B cell (primary cell): ENCODE results near the gene RASSF4. TPM values are rescaled to one million over a fixed set of nuclear protein-coding genes. Genes with fewer than 3 reads are reported as not detected.

ENCODE experiments used
- ATAC-seq: fragments of 200-7000 bp; cut with Tn5 transposase; one replicate; pipeline ENCODE4 v1.10.0; 2021; ENCODE audit warnings: low read depth, mild to moderate bottlenecking, moderate number of reproducible peaks, moderate library complexity
- CTCF ChIA-PET: fragments of 350-600 bp; sonication (Branson Sonifier 250); formaldehyde crosslinking; loops from one replicate; lab custom pipeline; 2021; ENCODE audit warnings: antibody characterized with exemption, inconsistent platforms; lab: Charles Lee
- POLR2A ChIA-PET: fragments of 350-600 bp; sonication (Branson Sonifier 250); formaldehyde crosslinking; loops from one replicate; lab custom pipeline; 2021; ENCODE audit warnings: antibody characterized with exemption; lab: Charles Lee
- DNase-seq: peaks from one replicate; pipeline ENCODE4 v3.0.0; 2013
- H2AFZ ChIP-seq: 2 replicates; pipeline ENCODE4 v1.6.1; 2012; ENCODE audit warnings: mild to moderate bottlenecking, low read depth, low read length; ENCODE audit not compliant: insufficient read depth, poor library complexity, severe bottlenecking
- H3K27ac ChIP-seq, 2 donors: 1 replicate in 1 of 2; 2 replicates in 1 of 2; pipeline ENCODE4 v1.5.1; 2012 to 2013; ENCODE audit warnings: low read length in 2 of 2, mild to moderate bottlenecking in 2 of 2, moderate library complexity in 1 of 2
- H3K27me3 ChIP-seq, 4 experiments: fragments of 200-600 bp in 1 of 4; sonication (generic) in 1 of 4; replicated peaks in 1 of 4; 1 replicate in 2 of 4; 2 replicates in 2 of 4; pipeline versions ENCODE4 v1.6.1 to v1.7.0; 2013 to 2016; ENCODE audit warnings: low read length in 3 of 4, mild to moderate bottlenecking in 2 of 4, mixed read lengths in 1 of 4, moderate library complexity in 1 of 4; ENCODE audit not compliant: insufficient read depth in 4 of 4, control insufficient read depth in 3 of 4; ENCODE audit errors: control extremely low read depth in 1 of 4
- H3K36me3 ChIP-seq, 2 experiments: replicated peaks in 1 of 2; 1 replicate in 1 of 2; 2 replicates in 1 of 2; pipeline versions ENCODE4 v1.6.1 to v1.7.1; 2013; ENCODE audit warnings: low read length in 1 of 2; ENCODE audit not compliant: insufficient read depth in 2 of 2, control insufficient read depth in 1 of 2; ENCODE audit errors: control extremely low read depth in 1 of 2, extremely low read depth in 1 of 2
- H3K4me1 ChIP-seq, 2 donors: fragments of 200-600 bp in 1 of 2; sonication (generic) in 1 of 2; 1 replicate in 1 of 2; 2 replicates in 1 of 2; pipeline versions ENCODE4 v1.5.1 to v1.6.1; 2013 to 2017; ENCODE audit warnings: low read length in 2 of 2; ENCODE audit not compliant: control insufficient read depth in 2 of 2, insufficient read depth in 2 of 2
- H3K4me2 ChIP-seq: replicated peaks from 2 replicates; pipeline ENCODE3; 2012; ENCODE audit warnings: mild to moderate bottlenecking, low read depth, low read length; ENCODE audit not compliant: poor library complexity, severe bottlenecking
- H3K4me3 ChIP-seq, 5 experiments: fragments of 200-600 bp in 1 of 5; sonication (generic) in 1 of 5; 1 replicate in 3 of 5; 2 replicates in 2 of 5; pipeline versions ENCODE4 v1.5.1 to v1.7.0; 2011 to 2016; ENCODE audit warnings: low read length in 4 of 5, mild to moderate bottlenecking in 4 of 5, low read depth in 2 of 5, control low read depth in 1 of 5, moderate library complexity in 1 of 5; ENCODE audit not compliant: insufficient read depth in 1 of 5; ENCODE audit errors: control extremely low read depth in 1 of 5, extremely low read depth in 1 of 5
- H3K79me2 ChIP-seq: fragments of 200-600 bp; sonication (generic); one replicate; pipeline ENCODE4 v1.6.0; 2016; ENCODE audit warnings: low read length; ENCODE audit not compliant: control insufficient read depth, insufficient read depth
- H3K9ac ChIP-seq: fragments of 200-600 bp; sonication (generic); 2 replicates; pipeline ENCODE4 v1.6.1; 2017; ENCODE audit warnings: mild to moderate bottlenecking, low read length, moderate library complexity
- H3K9me3 ChIP-seq, 3 donors: one replicate each; pipeline versions ENCODE4 v1.6.1 to v1.7.1; 2013; ENCODE audit warnings: low read length in 2 of 3; ENCODE audit not compliant: control insufficient read depth in 2 of 3, insufficient read depth in 1 of 3; ENCODE audit errors: control extremely low read depth in 1 of 3
- H4K20me1 ChIP-seq: 2 replicates; pipeline ENCODE4 v1.6.0; 2012; ENCODE audit warnings: mild to moderate bottlenecking, low read length; ENCODE audit not compliant: insufficient read depth, control insufficient read depth, poor library complexity, severe bottlenecking
- H3K27ac Mint-ChIP-seq: one replicate; pipeline ENCODE4 v1.8.0; 2021; ENCODE audit warnings: mixed read lengths
- H3K27me3 Mint-ChIP-seq: one replicate; pipeline ENCODE4 v1.8.0; 2021; ENCODE audit warnings: mixed read lengths
- H3K4me1 Mint-ChIP-seq: one replicate; pipeline ENCODE4 v1.8.0; 2021; ENCODE audit warnings: mixed read lengths
- H3K4me3 Mint-ChIP-seq: one replicate; pipeline ENCODE4 v1.8.0; 2021; ENCODE audit warnings: mixed read lengths
- H3K9me3 Mint-ChIP-seq: one replicate; pipeline ENCODE4 v1.8.0; 2022; ENCODE audit warnings: mixed read lengths; ENCODE audit not compliant: insufficient read depth
- EZH2 ChIP-seq: IDR thresholded peaks from 2 replicates; pipeline ENCODE4 v1.6.1; 2012; ENCODE audit warnings: borderline replicate concordance, low read depth, mild to moderate bottlenecking, moderate library complexity, low read length; ENCODE audit not compliant: insufficient read depth, poor library complexity, severe bottlenecking
- WGBS: methylation state at CpG from one replicate; pipeline ENCODE4 v1.1.5; 2013; ENCODE audit warnings: missing lambda C conversion rate; ENCODE audit not compliant: insufficient coverage; 5-methylcytosine and 5-hydroxymethylcytosine counted together
- intact Hi-C: fragments of 100-400 bp; cut with micrococcal nuclease; formaldehyde crosslinking; loops from one replicate; pipeline ENCODE4 v1.10.0; 2022
- polyA plus RNA-seq: library from polyadenylated mRNA; depleted of rRNA; stranded (reverse); fragments of >200 nt; gene quantifications from 2 replicates; pipeline ENCODE4 v1.2.3, GENCODE V29; 2012
- total RNA-seq, 2 donors: library from RNA; stranded (reverse); fragments of 120-200 nt in 1 of 2; gene quantifications; 1 replicate in 1 of 2; 2 replicates in 1 of 2; pipeline versions ENCODE4 v1.2.3 to v1.2.4, GENCODE V29; 2013 to 2022
- TF ChIP-seq, protein P1 (sequence below): fragments of 200-600 bp; IDR thresholded peaks from one replicate; pipeline ENCODE4 v1.8.0; 2022; ENCODE audit warnings: antibody characterized with exemption, mild to moderate bottlenecking

The RASSF4 gene
- total and polyA plus RNA-seq, 2 donors (not counting 1 experiment from before 2014, with no cell fraction given), result 1.9 to 2.6 TPM

DNA sequence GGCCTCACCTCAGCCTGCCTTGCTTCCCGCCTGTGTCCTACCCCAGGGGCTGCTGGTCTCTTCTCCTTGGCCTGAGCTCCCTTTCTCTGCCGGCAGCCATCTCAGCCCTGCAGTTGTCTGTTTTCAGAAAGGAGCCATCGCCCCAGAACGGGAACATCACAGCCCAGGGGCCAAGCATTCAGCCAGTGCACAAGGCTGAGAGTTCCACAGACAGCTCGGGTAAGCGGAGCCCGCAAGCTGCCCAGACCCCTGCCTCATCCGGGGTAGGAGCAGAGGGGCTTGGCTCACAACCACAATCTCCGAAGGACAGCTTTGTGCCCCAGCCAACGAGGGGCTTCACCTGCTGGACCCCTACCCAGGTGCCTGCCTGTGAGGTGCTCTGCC is 24.3 kb downstream of the RASSF4 start:
- Histone ChIP-seq H3K27me3 (no peaks in the 10 kb centered on the region), H4K20me1 (no peaks in the 10 kb centered on the region), H3K4me2 (no peak overlapping the region), H3K36me3 (no peaks in the 10 kb centered on the region), H3K27ac (no peak overlapping the region), H3K9ac (no peak overlapping the region), H2AFZ (no peak overlapping the region), H3K79me2 (no peaks in the 10 kb centered on the region), H3K4me3 (no peak overlapping the region), H3K9me3 (no peaks in the 10 kb centered on the region), H3K4me1 (peaks cover 0 to under 1% of the 10 kb centered on the region in 2 donors)
- DNase-seq (no peak), ATAC-seq (no peak)
- no peaks in the 10 kb centered on the region for H3K4me1 Mint-ChIP-seq
- intact Hi-C loops, result no loop called here
- TF ChIP-seq, protein P1, sequence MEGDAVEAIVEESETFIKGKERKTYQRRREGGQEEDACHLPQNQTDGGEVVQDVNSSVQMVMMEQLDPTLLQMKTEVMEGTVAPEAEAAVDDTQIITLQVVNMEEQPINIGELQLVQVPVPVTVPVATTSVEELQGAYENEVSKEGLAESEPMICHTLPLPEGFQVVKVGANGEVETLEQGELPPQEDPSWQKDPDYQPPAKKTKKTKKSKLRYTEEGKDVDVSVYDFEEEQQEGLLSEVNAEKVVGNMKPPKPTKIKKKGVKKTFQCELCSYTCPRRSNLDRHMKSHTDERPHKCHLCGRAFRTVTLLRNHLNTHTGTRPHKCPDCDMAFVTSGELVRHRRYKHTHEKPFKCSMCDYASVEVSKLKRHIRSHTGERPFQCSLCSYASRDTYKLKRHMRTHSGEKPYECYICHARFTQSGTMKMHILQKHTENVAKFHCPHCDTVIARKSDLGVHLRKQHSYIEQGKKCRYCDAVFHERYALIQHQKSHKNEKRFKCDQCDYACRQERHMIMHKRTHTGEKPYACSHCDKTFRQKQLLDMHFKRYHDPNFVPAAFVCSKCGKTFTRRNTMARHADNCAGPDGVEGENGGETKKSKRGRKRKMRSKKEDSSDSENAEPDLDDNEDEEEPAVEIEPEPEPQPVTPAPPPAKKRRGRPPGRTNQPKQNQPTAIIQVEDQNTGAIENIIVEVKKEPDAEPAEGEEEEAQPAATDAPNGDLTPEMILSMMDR, result no peak
- TF ChIP-seq EZH2, result no peak
- ChIA-PET CTCF (interaction anchor here (9.0 kb wide), 1 partner anchor 51 kb away, joined by 93 read pairs; no protein-coding TSS in a partner anchor), POLR2A (no interaction called here)
- peaks cover 6% of the 10 kb centered on the region for H3K27me3 Mint-ChIP-seq
- H3K4me3 Mint-ChIP-seq, result no peak overlapping the region
- WGBS, result 99% methylated on average over 10 of the region's 10 CpGs
- no peaks in the 10 kb centered on the region for H3K9me3 Mint-ChIP-seq
- H3K27ac Mint-ChIP-seq, result no peak overlapping the region

DNA sequence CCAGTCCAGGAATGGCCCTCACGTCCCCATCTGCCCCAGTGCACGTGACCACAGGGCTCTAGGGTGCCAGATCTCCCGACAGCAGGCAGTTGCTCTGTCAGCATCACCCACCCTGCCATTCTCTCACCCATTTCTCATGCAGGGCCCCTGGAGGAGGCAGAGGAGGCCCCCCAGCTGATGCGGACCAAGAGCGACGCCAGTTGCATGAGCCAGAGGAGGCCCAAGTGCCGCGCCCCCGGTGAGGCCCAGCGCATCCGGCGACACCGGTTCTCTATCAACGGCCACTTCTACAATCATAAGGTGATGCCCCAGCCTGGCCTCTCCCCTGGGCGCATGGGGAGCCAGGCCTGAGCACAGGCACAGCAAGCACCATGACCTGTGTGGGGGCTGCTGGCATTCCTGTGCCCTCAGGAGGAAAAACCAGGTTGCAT is 25.1 kb downstream of the RASSF4 start:
- CTCF ChIA-PET, result no interaction called here
- H2AFZ ChIP-seq, result no peak overlapping the region
- no peaks in the 10 kb centered on the region for H4K20me1 ChIP-seq
- H3K27me3 ChIP-seq, result no peaks in the 10 kb centered on the region
- H3K27me3 Mint-ChIP-seq, result peaks cover 10% of the 10 kb centered on the region
- H3K4me3 Mint-ChIP-seq, result no peak overlapping the region
- POLR2A ChIA-PET, result no interaction called here
- no peaks in the 10 kb centered on the region for H3K9me3 Mint-ChIP-seq
- H3K27ac ChIP-seq, result no peak overlapping the region
- H3K4me2 ChIP-seq, result no peak overlapping the region
- H3K4me3 ChIP-seq, result no peak overlapping the region
- DNase-seq, result no peak
- no peaks in the 10 kb centered on the region for H3K79me2 ChIP-seq
- TF ChIP-seq EZH2, result no peak
- TF ChIP-seq, protein P1, result no peak
- H3K9me3 ChIP-seq, result no peaks in the 10 kb centered on the region
- H3K4me1 Mint-ChIP-seq, result no peaks in the 10 kb centered on the region
- H3K36me3 ChIP-seq, result no peaks in the 10 kb centered on the region
- H3K4me1 ChIP-seq, result no peaks in the 10 kb centered on the region
- H3K9ac ChIP-seq, result no peak overlapping the region
- ATAC-seq, result no peak
- intact Hi-C loops, result no loop called here
- WGBS, result 94% methylated on average over 15 of the region's 15 CpGs
- H3K27ac Mint-ChIP-seq, result no peak overlapping the region
